Stimulated activated naive CD4-positive, alpha-beta T cell treated with Interleukin-2 at 50 U/mL for 16 hours (primary cell): ENCODE measurements around the gene NANOGP8.
"Not testable (repeated sequence)": the region's sequence is repeated elsewhere in the genome, so short reads cannot be mapped to it uniquely, and the experiment has no call there.

ENCODE experiments used
- DNase-seq: peaks from one replicate; lab custom pipeline; 2025; lab: John Stamatoyannopoulos, UW

The NANOGP8 gene

DNA sequence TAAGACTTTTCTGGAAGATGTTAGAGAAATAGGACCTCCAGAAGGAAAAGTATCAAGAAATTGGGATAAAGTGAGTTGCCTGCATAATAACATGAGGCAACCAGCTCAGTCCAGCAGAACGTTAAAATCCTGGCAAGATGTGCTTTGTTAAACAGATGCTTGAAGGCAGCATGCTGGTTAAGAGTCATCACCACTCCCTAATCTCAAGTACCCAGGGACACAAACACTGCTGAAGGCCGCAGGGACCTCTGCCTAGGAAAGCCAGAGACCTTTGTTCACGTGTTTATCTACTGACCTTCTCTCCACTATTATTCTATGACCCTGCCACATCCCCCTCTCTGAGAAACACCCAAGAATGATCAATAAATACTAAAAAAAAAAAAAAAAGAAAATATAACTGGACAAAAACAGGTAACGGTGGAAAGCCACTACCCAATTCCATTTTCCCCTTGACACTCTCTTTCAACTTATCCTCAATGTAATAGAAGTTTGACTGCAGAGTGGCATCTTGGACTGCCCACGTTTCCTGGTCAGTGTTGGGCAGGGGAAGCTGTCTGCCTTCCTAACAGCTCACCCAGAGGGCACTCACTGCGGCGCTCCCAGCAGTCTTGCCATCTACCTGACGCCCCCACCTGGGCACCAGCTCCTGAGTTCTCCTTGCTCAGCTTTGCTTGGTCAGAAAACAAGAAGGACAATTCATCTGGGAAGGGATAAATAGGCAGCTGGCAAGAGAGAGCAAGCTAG lies at the start of gene NANOGP8:
Gene NANOGP8 (minus strand): TSS at position 120 of the 744 bp plus-strand sequence. CDS start 185 bp downstream, outside the sequence.
- not testable (repeated sequence) for DNase-seq

- DNase-seq: no peak
Measured at GRCh38 chr15:35134299-35134698, 49.2 kb upstream of the NANOGP8 start.

GRCh38 chr15:35130245-35130644 lies 45.1 kb upstream of the NANOGP8 start:
- DNase-seq: no peak

GRCh38 chr15:35129361-35129760 lies 44.3 kb upstream of the NANOGP8 start:
- DNase-seq: no peak

- no peak for DNase-seq
Measured at GRCh38 chr15:35127717-35128116, 42.6 kb upstream of the NANOGP8 start.

DNA sequence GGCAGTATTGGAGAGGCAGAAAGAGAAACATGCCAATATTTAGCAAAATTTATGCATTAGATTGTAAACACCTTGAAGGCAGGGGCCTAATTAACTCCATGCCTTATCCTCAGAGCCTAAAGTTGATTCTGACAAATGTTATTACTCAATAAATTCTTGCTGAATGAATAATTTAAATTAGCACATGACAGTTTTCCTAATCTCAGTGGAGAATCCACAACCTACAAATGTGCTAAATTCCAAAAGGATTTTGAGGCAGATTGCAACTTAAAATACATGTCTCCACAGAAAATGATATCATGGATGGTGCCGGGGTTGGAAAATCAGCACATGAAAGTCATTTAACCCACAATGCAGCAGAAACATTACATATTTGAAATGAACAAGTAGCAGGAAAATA lies 41.1 kb upstream of the NANOGP8 start:
- no peak for DNase-seq

DNA sequence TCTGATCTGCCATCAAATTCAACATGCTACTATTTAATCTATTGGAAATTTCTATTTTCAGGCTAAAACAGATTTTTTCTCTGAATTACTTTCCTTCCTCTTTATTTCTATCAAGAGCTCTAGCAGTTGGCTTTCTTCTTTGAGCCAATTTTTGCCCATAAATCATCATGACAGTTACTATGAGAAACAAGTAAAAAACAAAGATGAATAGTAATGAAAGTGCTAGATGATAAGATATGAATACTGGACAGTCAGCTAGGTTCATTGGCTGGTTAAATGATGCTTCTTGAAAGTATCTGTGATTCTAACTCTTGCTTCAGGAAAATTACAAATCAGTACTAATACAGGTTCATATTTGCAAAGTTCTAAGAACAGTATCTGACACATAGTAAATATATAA lies 38.6 kb upstream of the NANOGP8 start:
- DNase-seq: no peak

DNA sequence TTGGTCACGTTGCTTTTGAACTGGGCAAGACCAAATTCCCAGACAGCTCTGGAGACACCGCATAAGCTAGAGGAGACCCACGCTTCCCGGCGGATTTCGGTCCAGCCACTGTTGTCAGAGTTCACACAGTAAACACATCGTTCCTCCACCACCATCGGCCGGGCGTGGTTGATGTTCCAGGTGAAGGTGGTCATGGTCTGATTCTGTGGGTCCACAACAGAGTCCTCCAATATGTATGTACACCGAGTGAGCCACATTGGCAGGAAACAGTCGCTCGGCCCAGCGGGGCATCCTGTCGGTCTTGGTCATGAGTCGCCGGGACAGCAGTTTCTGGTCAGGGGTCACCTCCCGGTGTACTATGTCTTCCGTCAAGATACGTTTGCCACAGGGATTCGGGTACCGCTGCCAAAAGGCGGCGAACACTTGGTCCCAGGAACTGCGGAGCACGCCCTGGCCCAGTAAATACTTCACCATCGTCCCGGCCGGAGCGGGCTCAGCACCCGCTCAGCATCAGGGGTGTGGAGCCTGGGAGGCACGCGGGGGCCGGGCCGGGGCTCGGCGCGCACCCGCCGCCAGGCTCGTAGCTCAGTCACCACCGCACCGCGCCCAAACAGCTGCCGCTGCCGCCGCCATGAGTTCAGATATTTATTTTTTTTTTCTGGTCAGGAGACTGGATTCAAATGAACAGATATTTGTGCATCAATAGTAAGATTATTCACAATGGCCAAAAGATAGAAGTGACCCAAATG lies 36.7 kb upstream of the NANOGP8 start:
- no peak for DNase-seq

DNA sequence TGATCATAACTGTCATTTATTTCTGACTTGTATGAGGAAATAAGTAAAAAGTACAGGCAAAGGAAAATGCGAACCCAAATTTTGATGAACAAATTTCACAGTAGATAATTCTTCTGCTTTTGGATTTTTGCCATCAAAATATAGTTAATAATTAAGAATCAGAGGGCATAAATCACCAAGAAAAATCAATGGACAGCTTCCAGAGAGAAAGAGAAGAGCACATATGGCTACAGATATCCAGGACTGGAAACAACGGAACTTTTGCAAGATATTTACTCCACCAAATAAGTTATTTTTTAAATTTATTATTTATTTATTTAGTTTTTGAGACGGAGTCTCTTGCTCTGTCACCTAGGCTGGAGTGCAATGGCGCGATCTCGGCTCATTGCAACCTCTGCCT lies 35.1 kb upstream of the NANOGP8 start:
- DNase-seq: no peak

GRCh38 chr15:35118960-35119359 lies 33.9 kb upstream of the NANOGP8 start:
- DNase-seq: no peak

- no peak for DNase-seq
Measured at GRCh38 chr15:35117543-35118265, 32.6 kb upstream of the NANOGP8 start.

- DNase-seq: no peak
Measured at GRCh38 chr15:35115155-35115725, 30.1 kb upstream of the NANOGP8 start.

DNA sequence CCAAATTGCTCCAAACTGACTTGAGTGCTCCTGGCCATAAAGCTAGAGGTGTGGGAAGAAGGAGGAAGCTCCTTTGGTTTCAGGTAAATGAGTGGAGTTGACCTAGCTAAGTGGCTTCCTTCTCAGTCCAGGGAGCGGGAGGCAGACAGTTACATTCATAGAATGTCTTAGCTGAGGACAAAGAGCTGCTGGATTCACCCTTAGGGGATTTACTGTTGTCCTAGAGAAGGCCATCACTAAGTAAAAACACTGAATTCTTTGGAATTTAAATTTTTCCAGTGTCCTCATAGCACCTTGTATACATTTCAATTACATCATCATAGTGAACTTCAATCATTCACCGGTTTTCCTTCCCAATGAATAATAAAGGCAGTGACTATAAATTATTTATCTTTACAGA lies 27.3 kb upstream of the NANOGP8 start:
- DNase-seq: no peak

GRCh38 chr15:35111861-35112260 lies 26.8 kb upstream of the NANOGP8 start:
- no peak for DNase-seq

DNA sequence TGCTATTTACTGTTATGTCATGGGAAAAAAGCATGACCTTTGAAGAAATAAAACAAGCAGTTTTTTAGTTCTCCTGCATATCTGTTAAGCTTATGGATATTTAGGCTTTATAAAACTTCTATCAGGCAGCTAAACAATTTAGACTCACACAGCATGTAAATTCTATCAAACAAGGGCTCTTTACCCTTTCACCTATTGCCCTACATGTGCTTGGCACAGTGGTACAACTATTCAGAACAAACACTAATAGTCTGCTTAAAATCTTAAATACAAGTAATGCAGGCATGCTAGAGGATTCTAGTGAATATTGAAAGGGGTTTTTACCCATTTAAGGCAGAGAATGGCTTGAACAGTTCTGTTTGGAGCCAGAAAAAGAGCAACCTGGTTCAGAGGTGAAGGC lies 23.4 kb upstream of the NANOGP8 start:
- DNase-seq: no peak

- no peak for DNase-seq
Measured at GRCh38 chr15:35107561-35107960, 22.5 kb upstream of the NANOGP8 start.

GRCh38 chr15:35107122-35107521 lies 22.0 kb upstream of the NANOGP8 start:
- DNase-seq: no peak

GRCh38 chr15:35104526-35105147 lies 19.5 kb upstream of the NANOGP8 start:
- no peak for DNase-seq

DNA sequence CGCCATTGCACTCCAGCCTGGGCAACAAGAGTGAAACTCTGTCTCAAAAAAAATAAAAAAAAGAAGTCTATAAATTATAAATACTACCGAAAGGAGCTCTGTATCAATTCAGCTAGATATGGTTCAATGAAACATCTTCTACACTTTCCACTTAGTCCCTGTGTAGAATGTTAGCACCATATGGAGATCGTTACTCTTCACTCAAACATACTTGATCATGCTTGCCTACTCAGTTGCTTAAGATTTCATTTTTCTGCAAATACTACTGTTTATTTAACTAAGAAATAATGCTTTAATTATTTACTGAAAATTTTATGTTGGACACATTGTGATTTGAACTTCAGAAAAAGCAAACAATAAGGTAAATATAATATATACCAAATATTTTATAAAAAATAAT lies 17.1 kb upstream of the NANOGP8 start:
- no peak for DNase-seq

DNA sequence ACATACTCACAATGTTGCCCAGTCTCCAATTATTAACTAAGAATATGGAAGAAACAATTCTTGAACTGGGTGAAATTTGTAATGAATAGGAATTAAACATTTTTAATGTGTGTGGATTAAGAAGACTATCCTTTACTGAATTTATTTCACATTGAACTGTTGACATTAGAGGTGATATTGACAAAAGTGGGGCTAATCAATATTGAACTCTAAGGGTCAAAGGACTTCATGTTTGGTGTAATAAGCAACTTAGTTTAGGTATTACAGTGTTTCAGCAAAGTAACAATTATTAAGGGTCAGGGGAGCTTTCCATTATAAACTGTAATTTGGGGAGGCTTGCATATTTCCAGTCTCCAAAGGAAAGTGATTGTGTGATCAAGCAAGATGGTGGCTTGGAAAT lies 16.2 kb upstream of the NANOGP8 start:
- no peak for DNase-seq

DNA sequence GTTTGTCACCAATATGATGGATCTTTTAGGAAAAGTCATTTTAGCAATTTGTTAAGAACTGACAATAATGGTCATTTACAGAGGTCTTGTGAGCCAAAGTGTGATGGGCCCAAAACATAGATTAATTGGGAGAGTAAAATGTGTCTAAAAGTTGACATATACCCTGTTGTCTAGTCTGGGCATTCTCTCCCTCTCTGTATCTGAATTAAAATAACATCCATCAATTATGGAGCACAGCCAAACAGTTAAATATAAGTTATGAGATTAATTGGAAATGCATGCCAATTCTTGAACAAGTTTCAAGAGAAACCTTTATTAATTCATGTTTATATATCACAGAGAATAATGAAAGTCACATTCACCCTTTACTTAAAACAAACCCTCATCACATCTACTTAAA lies 13.6 kb upstream of the NANOGP8 start:
- no peak for DNase-seq

DNA sequence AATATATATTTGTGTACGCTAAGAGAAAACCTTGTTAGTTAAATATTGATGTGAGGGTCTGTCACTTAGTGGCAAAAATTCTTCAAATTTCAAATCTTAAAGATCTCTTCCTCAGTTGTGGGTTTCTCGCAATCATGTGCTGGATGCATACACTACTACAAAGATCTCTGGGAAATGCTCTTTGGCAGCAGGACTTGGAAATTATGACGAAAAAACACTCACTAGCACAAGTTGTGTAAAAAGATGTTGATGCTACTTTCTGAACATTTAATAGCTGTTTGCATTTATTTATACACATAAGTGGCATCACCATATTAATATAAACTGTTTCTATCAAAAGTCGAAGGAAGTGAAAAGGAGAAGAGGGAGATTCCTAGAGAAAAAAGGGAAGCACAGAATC lies 10.8 kb upstream of the NANOGP8 start:
- no peak for DNase-seq
